Stimulated activated CD8-positive, alpha-beta memory T cell treated with anti-CD3 and anti-CD28 coated beads, Interleukin-12 subunit alpha, Interleukin-12 subunit beta, amount 100 ng/mL, for 4 hours (primary cell): ENCODE measurements around the gene UBE2O.

Experiments
- DNase-seq: peaks from one replicate; pipeline ENCODE4 v3.0.0-alpha.2; 2020; ENCODE audit warnings: low read depth

The UBE2O gene

GRCh38 chr17:76345377-76345974 lies 107.5 kb downstream of the UBE2O start:
- no peak for DNase-seq

- no peak for DNase-seq
Measured at GRCh38 chr17:76343106-76343505, 109.8 kb downstream of the UBE2O start.

GRCh38 chr17:76341301-76341700 lies 111.7 kb downstream of the UBE2O start:
- DNase-seq = no peak
